EL (cell line): ENCODE measurements around the gene PCGF1.

Source experiments
- DNase-seq: peaks from one replicate; pipeline ENCODE4 v3.0.0-alpha.2; 2016

PCGF1 gene

GRCh38 chr2:74514368-74515270 is 7.1 kb upstream of the PCGF1 start, which contains the start of gene TLX2:
Gene TLX2, plus strand, starts transcription at chr2:74514450. Its CDS starts 357 bp downstream, at chr2:74514807.
- DNase-seq = peak; percentile 38

- DNase-seq = no peak
Measured at GRCh38 chr2:74513605-74514367, 6.3 kb upstream of the PCGF1 start.

DNA sequence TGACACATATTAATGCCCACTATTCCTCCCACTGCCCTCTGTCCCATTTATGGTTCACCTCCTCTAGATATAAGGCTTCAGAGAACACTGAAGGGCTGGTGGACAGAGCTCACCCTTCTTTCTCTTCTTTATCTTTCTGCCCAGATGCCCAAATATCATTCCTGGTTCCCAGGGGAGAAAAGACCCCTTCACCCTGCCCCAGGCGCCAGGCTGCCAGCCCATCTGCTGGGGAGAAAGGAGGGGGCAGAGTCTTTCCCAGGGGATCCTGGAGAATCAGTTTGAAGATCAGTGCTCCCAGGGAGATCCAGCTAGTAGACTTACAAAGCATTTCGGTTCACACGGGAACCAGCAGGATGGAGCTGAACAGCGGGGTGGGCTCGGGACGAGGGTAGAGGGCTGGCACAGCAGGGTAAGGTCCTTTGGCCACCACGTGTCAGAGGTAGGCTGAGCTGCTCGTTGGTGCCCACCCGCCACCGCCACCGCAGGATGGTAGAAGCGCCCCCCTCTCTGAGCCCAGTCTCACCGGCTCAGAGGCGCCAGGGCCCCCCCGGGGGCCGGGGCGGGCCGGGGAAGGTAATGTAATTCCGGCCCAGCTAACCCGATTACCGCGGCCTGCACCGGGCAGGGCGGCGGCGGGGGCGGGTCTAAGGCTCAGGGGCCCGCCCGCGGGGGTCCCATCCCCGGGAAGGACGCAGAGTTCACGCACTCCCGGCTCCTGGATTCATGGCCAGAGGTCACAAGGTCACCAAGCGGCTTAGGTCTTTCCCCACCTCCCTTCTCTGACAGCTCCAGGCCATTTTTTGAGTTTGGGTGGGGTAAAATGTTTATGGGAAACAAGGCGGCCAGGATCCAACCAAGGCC is 5.5 kb upstream of the PCGF1 start:
- no peak for DNase-seq

GRCh38 chr2:74511104-74511989 is 3.9 kb upstream of the PCGF1 start:
- DNase-seq = peak; percentile 24

GRCh38 chr2:74510272-74510671 is 2.8 kb upstream of the PCGF1 start:
- DNase-seq = no peak

- DNase-seq = peak; percentile 68
Measured at GRCh38 chr2:74507926-74508520, 528 bp upstream of the PCGF1 start.

GRCh38 chr2:74505448-74506246 is 1.8 kb downstream of the PCGF1 start:
- DNase-seq = no peak

GRCh38 chr2:74504591-74504990 is 2.9 kb downstream of the PCGF1 start:
- no peak for DNase-seq

GRCh38 chr2:74503506-74504475 is 3.7 kb downstream of the PCGF1 start:
- DNase-seq = no peak

DNA sequence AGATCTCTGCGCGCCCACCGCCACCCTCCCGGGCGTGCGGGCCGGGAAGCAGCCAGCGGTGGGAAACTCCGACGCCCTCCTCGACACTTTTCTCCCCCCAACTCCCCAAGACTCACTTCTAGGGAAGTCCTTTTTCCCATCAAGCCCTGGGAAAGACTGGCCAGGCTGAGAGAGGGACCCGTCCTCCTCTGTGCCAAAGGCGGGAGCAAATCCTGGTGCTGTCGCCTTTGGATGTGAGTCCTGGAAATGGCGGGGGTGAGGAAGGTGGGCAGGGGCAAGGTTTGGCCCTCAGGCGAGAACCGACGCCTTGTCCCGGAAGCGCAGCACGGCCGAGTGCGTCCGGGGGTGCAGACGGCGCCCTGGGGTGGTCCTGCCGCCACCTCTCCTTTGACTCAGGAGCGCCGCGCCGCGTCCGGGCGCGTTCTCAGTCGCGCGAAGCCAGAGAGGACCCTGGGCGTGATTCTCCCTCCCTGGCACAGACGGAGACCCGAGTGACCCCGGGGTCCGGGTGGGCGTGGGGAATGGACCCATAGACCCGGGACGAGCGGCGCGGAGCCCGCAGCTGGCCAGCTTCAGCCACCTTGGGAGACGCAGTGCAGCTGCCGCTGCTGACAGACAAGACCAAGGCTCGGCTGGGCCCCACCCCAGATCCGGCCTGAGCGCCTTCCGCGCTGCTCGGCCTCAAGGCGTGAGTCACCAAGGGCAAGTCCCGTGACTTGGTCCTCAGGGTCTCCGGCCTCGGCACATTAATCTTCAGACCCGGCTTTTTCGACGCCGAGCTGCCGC is 4.6 kb downstream of the PCGF1 start:
- peak; percentile 85 for DNase-seq

DNA sequence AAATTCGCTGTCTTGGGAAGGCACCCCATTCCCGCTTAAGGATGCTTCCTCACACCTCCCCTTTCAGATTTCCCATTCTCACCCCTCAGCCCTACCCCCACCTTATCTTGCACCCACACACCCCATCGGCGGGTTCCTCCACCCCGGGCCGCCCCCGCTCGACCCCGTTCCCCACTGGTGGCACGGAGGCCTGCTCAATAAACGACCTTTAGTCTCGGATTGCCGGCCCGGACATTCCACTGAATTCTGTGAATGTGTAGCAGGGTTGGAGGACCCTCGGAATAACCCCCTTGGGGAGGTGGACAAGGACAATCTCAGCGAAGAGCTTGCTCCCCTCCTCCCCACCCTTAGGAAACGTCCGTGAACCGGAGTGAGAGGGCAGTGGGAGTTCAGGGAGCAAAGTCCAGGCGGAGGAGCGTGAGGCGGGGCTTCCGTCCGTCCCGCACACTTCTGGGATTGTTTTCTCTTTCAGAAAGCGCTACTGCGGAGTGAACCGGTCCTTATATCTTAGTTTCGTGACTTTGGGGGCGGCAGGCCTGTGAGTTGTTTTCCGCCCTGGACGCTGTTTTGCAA is 5.3 kb downstream of the PCGF1 start:
- no peak for DNase-seq

- no peak for DNase-seq
Measured at GRCh38 chr2:74501335-74502071, 6.0 kb downstream of the PCGF1 start.

GRCh38 chr2:74500578-74500946 is 6.9 kb downstream of the PCGF1 start:
- no peak for DNase-seq

GRCh38 chr2:74499940-74500577 is 7.4 kb downstream of the PCGF1 start:
- DNase-seq = no peak

- DNase-seq = peak; percentile 36
Measured at GRCh38 chr2:74499267-74499939, 8.1 kb downstream of the PCGF1 start, which contains the start of gene LBX2. Gene LBX2, minus strand, starts transcription at chr2:74499603. Its CDS starts 66 bp downstream, at chr2:74499537.
